Neural crest cell (in vitro differentiated cells): Measurements from ENCODE around the gene AATF. TPM values are rescaled to one million over a fixed set of nuclear protein-coding genes. Genes with fewer than 3 reads are reported as not detected.

Experiments
- DNase-seq: peaks from one replicate; pipeline ENCODE4 v3.0.0; 2021; ENCODE audit warnings: low read depth, mixed read lengths, low spot score
- H3K27ac Mint-ChIP-seq: one replicate; pipeline ENCODE4 v1.8.0; 2021; ENCODE audit warnings: mild to moderate bottlenecking, mixed read lengths; ENCODE audit not compliant: unreplicated experiment
- H3K27me3 Mint-ChIP-seq: 2 replicates; pipeline ENCODE4 v1.8.0; 2021; ENCODE audit warnings: low read depth, mild to moderate bottlenecking, mixed read lengths
- H3K36me3 Mint-ChIP-seq: 2 replicates; pipeline ENCODE4 v1.8.0; 2021; ENCODE audit warnings: low read depth, mild to moderate bottlenecking, mixed read lengths
- H3K4me1 Mint-ChIP-seq: 2 replicates; pipeline ENCODE4 v1.8.0; 2021; ENCODE audit warnings: mixed read lengths
- H3K4me3 Mint-ChIP-seq: one replicate; pipeline ENCODE4 v1.8.0; 2021; ENCODE audit warnings: mild to moderate bottlenecking, mixed read lengths
- H3K9me3 Mint-ChIP-seq: 2 replicates; pipeline ENCODE4 v1.8.0; 2021; ENCODE audit warnings: mixed read lengths
- CTCF ChIP-seq: fragments of 200-600 bp; sonication (generic); conservative IDR thresholded peaks from 2 replicates; pipeline ENCODE4 v1.5.0; 2021; ENCODE audit warnings: antibody characterized with exemption, mild to moderate bottlenecking
- total RNA-seq: library from RNA; stranded (reverse); gene quantifications from 2 replicates; pipeline ENCODE4 v1.2.1, GENCODE V29; 2021

The AATF gene
- total RNA-seq, 1 donor from 2014 or later = 68.3 TPM

- Mint-ChIP-seq H3K27ac (peak overlapping the region; percentile 37), H3K36me3 (peaks cover 28% of the 10 kb centered on the region), H3K9me3 (no peaks in the 10 kb centered on the region), H3K27me3 (no peaks in the 10 kb centered on the region), H3K4me1 (peaks cover 27% of the 10 kb centered on the region), H3K4me3 (peak overlapping the region; percentile 16)
- no peak for DNase-seq
- TF ChIP-seq CTCF = no peak
Measured at GRCh38 chr17:37096071-37096470, 147.3 kb downstream of the AATF start.

- peaks cover 34% of the 10 kb centered on the region for H3K36me3 Mint-ChIP-seq
- H3K27me3 Mint-ChIP-seq = no peaks in the 10 kb centered on the region
- TF ChIP-seq CTCF = no peak
- H3K27ac Mint-ChIP-seq = no peak overlapping the region
- no peak for DNase-seq
- H3K4me1 Mint-ChIP-seq = peaks cover 24% of the 10 kb centered on the region
- H3K4me3 Mint-ChIP-seq = no peak overlapping the region
- no peaks in the 10 kb centered on the region for H3K9me3 Mint-ChIP-seq
Measured at GRCh38 chr17:37097154-37097553, 148.4 kb downstream of the AATF start.

GRCh38 chr17:37098152-37098551 is 149.4 kb downstream of the AATF start:
- Mint-ChIP-seq H3K9me3 (no peaks in the 10 kb centered on the region), H3K4me3 (no peak overlapping the region), H3K4me1 (peaks cover 21% of the 10 kb centered on the region), H3K27me3 (no peaks in the 10 kb centered on the region), H3K27ac (peak overlapping the region; percentile 36), H3K36me3 (peaks cover 32% of the 10 kb centered on the region)
- no peak for TF ChIP-seq CTCF
- no peak for DNase-seq

GRCh38 chr17:37098910-37099664 is 150.3 kb downstream of the AATF start:
- Mint-ChIP-seq H3K4me3 (no peak overlapping the region), H3K36me3 (peaks cover 29% of the 10 kb centered on the region), H3K27me3 (no peaks in the 10 kb centered on the region), H3K9me3 (no peaks in the 10 kb centered on the region), H3K27ac (no peak overlapping the region), H3K4me1 (peaks cover 16% of the 10 kb centered on the region)
- no peak for DNase-seq
- TF ChIP-seq CTCF = no peak

- DNase-seq = no peak
- Mint-ChIP-seq H3K36me3 (peaks cover 22% of the 10 kb centered on the region), H3K27me3 (no peaks in the 10 kb centered on the region), H3K9me3 (no peaks in the 10 kb centered on the region), H3K27ac (peak overlapping the region; percentile 86), H3K4me1 (peaks cover 5% of the 10 kb centered on the region), H3K4me3 (no peak overlapping the region)
- no peak for TF ChIP-seq CTCF
Measured at GRCh38 chr17:37100231-37100630, 151.5 kb downstream of the AATF start.
